GM21390 (cell line): ENCODE data around the gene CPSF4L.
"Not testable (repeated sequence)": the region's sequence is repeated elsewhere in the genome, so short reads cannot be mapped to it uniquely, and the experiment has no call there.

Source experiments
- ATAC-seq: cut with Tn5 transposase; IDR thresholded peaks from one replicate; pipeline ENCODE4 v1.9.1; 2021; ENCODE audit not compliant: unreplicated experiment

The CPSF4L gene

GRCh38 chr17:73269791-73270190 is 8.1 kb upstream of the CPSF4L start:
- ATAC-seq, result no peak

- ATAC-seq, result no peak
Observed at GRCh38 chr17:73269329-73269615, 7.6 kb upstream of the CPSF4L start.

GRCh38 chr17:73268582-73269328 is 7.1 kb upstream of the CPSF4L start:
- ATAC-seq, result no peak

GRCh38 chr17:73267648-73268537 is 6.2 kb upstream of the CPSF4L start:
- ATAC-seq, result no peak

GRCh38 chr17:73266796-73267195 is 5.1 kb upstream of the CPSF4L start:
- no peak for ATAC-seq

- no peak for ATAC-seq
Observed at GRCh38 chr17:73265646-73266640, 4.3 kb upstream of the CPSF4L start.

GRCh38 chr17:73264448-73264847 is 2.8 kb upstream of the CPSF4L start:
- not testable (repeated sequence) for ATAC-seq

- no peak for ATAC-seq
Observed at GRCh38 chr17:73262676-73263642, 1.3 kb upstream of the CPSF4L start.

- no peak for ATAC-seq
Observed at GRCh38 chr17:73261952-73262675, 434 bp upstream of the CPSF4L start.

GRCh38 chr17:73257516-73257915 is 4.2 kb downstream of the CPSF4L start:
- ATAC-seq, result no peak

- ATAC-seq, result no peak
Observed at GRCh38 chr17:73256220-73256619, 5.5 kb downstream of the CPSF4L start.

- no peak for ATAC-seq
Observed at GRCh38 chr17:73255671-73256181, 6.0 kb downstream of the CPSF4L start.

GRCh38 chr17:73251871-73252270 is 9.8 kb downstream of the CPSF4L start:
- no peak for ATAC-seq

GRCh38 chr17:73250851-73251640 is 10.6 kb downstream of the CPSF4L start:
- ATAC-seq, result no peak

GRCh38 chr17:73249700-73250099 is 12.0 kb downstream of the CPSF4L start:
- ATAC-seq, result no peak

- ATAC-seq, result no peak
Observed at GRCh38 chr17:73248532-73248931, 13.1 kb downstream of the CPSF4L start.

- ATAC-seq, result no peak
Observed at GRCh38 chr17:73247726-73248125, 14.0 kb downstream of the CPSF4L start.

- no peak for ATAC-seq
Observed at GRCh38 chr17:73240561-73240960, 21.1 kb downstream of the CPSF4L start.
